K562 (cell line): ENCODE measurements around the gene CNTD1. TPM values are rescaled to one million over a fixed set of nuclear protein-coding genes. Genes with fewer than 3 reads are reported as not detected.

Experiments used
- ATAC-seq: fragments of 200-7000 bp; cut with Tn5 transposase; 3 replicates; pipeline ENCODE4 v1.9.1; 2020; ENCODE audit warnings: moderate library complexity
- BruUV-seq: library from RNA; stranded (reverse); fragments of 400-500 nt; replicated peaks from 2 replicates; lab custom pipeline; 2021; lab: Mats Ljungman, UMichigan
- CTCF ChIA-PET: fragments of 300-600 bp; formaldehyde crosslinking; extraction: SDS; loops from one replicate; lab custom pipeline; 2021; ENCODE audit warnings: low intra/inter-chr PET ratio; lab: Yijun Ruan, JAX
- POLR2A ChIA-PET: fragments of 300-600, 350-650 bp; sonication (Branson Sonifier 250); formaldehyde crosslinking; extraction: SDS; loops from one replicate; lab custom pipeline; 2021; ENCODE audit warnings: antibody characterized with exemption, inconsistent platforms; lab: Yijun Ruan, JAX
- DNase-seq, 4 experiments: peaks; one replicate each; pipeline versions ENCODE4 v3.0.0 to v3.0.0-alpha.2; 2011 to 2018; ENCODE audit warnings: low spot score in 3 of 4, mixed read lengths in 3 of 4; ENCODE audit errors: extremely low read depth in 1 of 4
- FAIRE-seq: peaks from 2 replicates; lab custom pipeline; 2011; peaks lifted over from hg19 to GRCh38; lab: Jason Lieb, UNC
- H2AFZ ChIP-seq: 2 replicates; pipeline ENCODE4 v1.6.0; 2011; ENCODE audit warnings: low read depth, low read length, control low read depth, inconsistent platforms
- H3K27ac ChIP-seq: fragments of 200-600 bp; 3 replicates; pipeline ENCODE4 v1.8.0; 2011; ENCODE audit warnings: low read depth, mild to moderate bottlenecking, control low read depth, inconsistent platforms, low read length, moderate library complexity, mixed read lengths; ENCODE audit errors: extremely low read depth
- H3K27me3 ChIP-seq, 2 experiments: fragments of 300-600 bp in 1 of 2; 2 replicates in 1 of 2; 3 replicates in 1 of 2; pipeline versions ENCODE4 v1.6.0 to v1.8.0; 2011; ENCODE audit warnings: inconsistent platforms in 2 of 2, low read length in 2 of 2, mild to moderate bottlenecking in 1 of 2, mixed read lengths in 1 of 2, moderate library complexity in 1 of 2; ENCODE audit not compliant: control insufficient read depth in 2 of 2, insufficient read depth in 2 of 2
- H3K36me3 ChIP-seq: fragments of 300-600 bp; 3 replicates; pipeline ENCODE4 v1.8.0; 2011; ENCODE audit warnings: mild to moderate bottlenecking, low read length, inconsistent platforms; ENCODE audit not compliant: control insufficient read depth, insufficient read depth
- H3K4me1 ChIP-seq, 2 experiments: fragments of 200-600 bp in 1 of 2; replicated peaks in 1 of 2; 2 replicates in 1 of 2; 3 replicates in 1 of 2; pipeline versions ENCODE4 v1.5.1 to v1.8.0; 2011; ENCODE audit warnings: inconsistent platforms in 2 of 2, low read length in 2 of 2, mild to moderate bottlenecking in 1 of 2, mixed read lengths in 1 of 2, moderate library complexity in 1 of 2; ENCODE audit not compliant: control insufficient read depth in 2 of 2, insufficient read depth in 2 of 2
- H3K4me2 ChIP-seq: 2 replicates; pipeline ENCODE4 v1.6.1; 2011; ENCODE audit warnings: low read length, control low read depth, inconsistent platforms, mixed read lengths; ENCODE audit not compliant: insufficient read depth
- H3K4me3 ChIP-seq: fragments of 200-600 bp; sonication (generic), shearing (Covaris generic); 2 replicates; pipeline ENCODE4 v1.5.1; 2016; ENCODE audit warnings: control low read depth, inconsistent platforms
- H3K79me2 ChIP-seq: fragments of 200-600 bp; 3 replicates; pipeline ENCODE4 v1.8.0; 2011; ENCODE audit warnings: low read length, inconsistent platforms; ENCODE audit not compliant: control insufficient read depth, insufficient read depth
- H3K9ac ChIP-seq, 2 experiments: 2 replicates each; pipeline versions ENCODE4 v1.6.0 to v1.6.1; 2011; ENCODE audit warnings: low read depth in 2 of 2, low read length in 2 of 2, control low read depth in 1 of 2, inconsistent platforms in 1 of 2, mild to moderate bottlenecking in 1 of 2, mixed read lengths in 1 of 2; ENCODE audit not compliant: insufficient read depth in 1 of 2
- H3K9me1 ChIP-seq: one replicate; pipeline ENCODE4 v1.6.0; 2011; ENCODE audit warnings: inconsistent platforms, mild to moderate bottlenecking, low read length, moderate library complexity; ENCODE audit not compliant: control insufficient read depth, insufficient read depth
- H3K9me3 ChIP-seq: replicated peaks from 2 replicates; pipeline ENCODE4 v1.5.1; 2011; ENCODE audit warnings: low read depth, low read length, inconsistent platforms; ENCODE audit not compliant: control insufficient read depth, insufficient read depth
- H4K20me1 ChIP-seq: replicated peaks from 2 replicates; pipeline ENCODE4 v1.6.1; 2011; ENCODE audit warnings: low read length, inconsistent platforms, mixed read lengths; ENCODE audit not compliant: control insufficient read depth, insufficient read depth
- CHD1 ChIP-seq: fragments of 200-600 bp; sonication (generic); IDR thresholded peaks from one replicate; pipeline ENCODE4 v1.6.1; 2012; ENCODE audit warnings: mild to moderate bottlenecking, moderate library complexity, low read length, inconsistent platforms
- CREM ChIP-seq: IDR thresholded peaks from 2 replicates; pipeline ENCODE4 v1.6.1; 2014; ENCODE audit warnings: antibody characterized with exemption, low read depth
- KAT8 ChIP-seq: fragments of 450-650 bp; IDR thresholded peaks from 2 replicates; pipeline ENCODE4 v1.6.1; 2016; ENCODE audit warnings: low read depth, mild to moderate bottlenecking
- MTA3 ChIP-seq: fragments of 450-650 bp; formaldehyde crosslinking; IDR thresholded peaks from 2 replicates; pipeline ENCODE4 v1.6.1; 2017; ENCODE audit warnings: mild to moderate bottlenecking, borderline replicate concordance
- USF1 ChIP-seq: sonication (generic); formaldehyde crosslinking; IDR thresholded peaks from 2 replicates; pipeline ENCODE4 v1.9.0; 2022; ENCODE audit warnings: mild to moderate bottlenecking, missing genetic modification reagents
- ZBTB17 ChIP-seq: fragments of 450-650 bp; formaldehyde crosslinking; IDR thresholded peaks from 2 replicates; pipeline ENCODE4 v1.4.0; 2020; ENCODE audit warnings: mild to moderate bottlenecking
- ZNF134 ChIP-seq: fragments of 250-450 bp; sonication (Bioruptor Pico); conservative IDR thresholded peaks from 2 replicates; pipeline ENCODE4 v1.4.0; 2020
- ZNF280B ChIP-seq: fragments of 250-450 bp; sonication (Bioruptor Pico); IDR thresholded peaks from 2 replicates; pipeline ENCODE4 v1.5.1; 2021; ENCODE audit warnings: mild to moderate bottlenecking
- ZNF696 ChIP-seq: fragments of 250-450 bp; sonication (Bioruptor Pico); conservative IDR thresholded peaks from 2 replicates; pipeline ENCODE4 v1.4.0; 2020; ENCODE audit warnings: mild to moderate bottlenecking, moderate library complexity
- WGBS: fragments of 100-300 bp; shearing (Covaris generic); methylation state at CpG from one replicate; pipeline ENCODE4 v1.1.6; 2016; ENCODE audit warnings: low coverage, mixed read lengths; ENCODE audit not compliant: insufficient coverage; ENCODE audit errors: missing lambda C conversion rate; 5-methylcytosine and 5-hydroxymethylcytosine counted together
- in situ Hi-C: fragments of 300-500 bp; cut with MboI; formaldehyde crosslinking; loops from 4 replicates; pipeline ENCODE4 v1.15.0; 2018; ENCODE audit warnings: inconsistent platforms, mixed read lengths
- intact Hi-C: fragments of 100-400 bp; cut with micrococcal nuclease; formaldehyde crosslinking; loops from 2 replicates; pipeline ENCODE4 v1.14.2; 2022
- polyA plus RNA-seq, 8 experiments: library from polyadenylated mRNA; depleted of rRNA in 4 of 8; stranded (reverse) in 5 of 8; unstranded in 3 of 8; fragments of >200 nt; fragmentation: Nextera tagmentation in 2 of 8; fragmentation: Illumina TruSeq in 1 of 8; extraction: Ambion mirVana in 2 of 8; extraction: Trizol in 1 of 8; gene quantifications; 2 replicates each; pipeline versions ENCODE4 v1.2.1 to v1.2.3, GENCODE V29; 2011 to 2014; ENCODE audit warnings: inconsistent platforms in 1 of 8, missing spikeins in 1 of 8
- total RNA-seq, 7 experiments: library from RNA; depleted of rRNA in 6 of 7; stranded (reverse); fragments of >200 nt in 6 of 7; fragmentation: Illumina TruSeq in 2 of 7; extraction: Trizol in 2 of 7; gene quantifications; 2 replicates each; pipeline versions ENCODE4 v1.2.1 to v1.2.3, GENCODE V29; 2011 to 2021; ENCODE audit warnings: low replicate concordance in 1 of 7
- TF ChIP-seq, protein P1 (sequence below): fragments of 250-450 bp; sonication (Bioruptor Pico); IDR thresholded peaks from 2 replicates; pipeline ENCODE4 v1.9.0; 2021; ENCODE audit warnings: mild to moderate bottlenecking
- TF ChIP-seq, protein P2 (sequence below): IDR thresholded peaks from 2 replicates; pipeline ENCODE4 v1.6.1; 2014; ENCODE audit warnings: antibody characterized with exemption

The CNTD1 gene
- total and polyA plus RNA-seq, 9 of the 15 experiments (the other 6 are each of a cell fraction or from before 2014, with no cell fraction given) = 0.12 to 0.86 (median 0.41) TPM; not detected in 1

GRCh38 chr17:42853597-42853967, 54.9 kb downstream of the CNTD1 start (continued):
- TF ChIP-seq, protein P1, sequence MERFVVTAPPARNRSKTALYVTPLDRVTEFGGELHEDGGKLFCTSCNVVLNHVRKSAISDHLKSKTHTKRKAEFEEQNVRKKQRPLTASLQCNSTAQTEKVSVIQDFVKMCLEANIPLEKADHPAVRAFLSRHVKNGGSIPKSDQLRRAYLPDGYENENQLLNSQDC (CRISPR knock-in tag) = no peak
- TF ChIP-seq MTA3 (no peak), CREM (no peak), ZNF280B (CRISPR knock-in tag) (no peak)
- TF ChIP-seq, all 486 proteins: peak for 0

DNA sequence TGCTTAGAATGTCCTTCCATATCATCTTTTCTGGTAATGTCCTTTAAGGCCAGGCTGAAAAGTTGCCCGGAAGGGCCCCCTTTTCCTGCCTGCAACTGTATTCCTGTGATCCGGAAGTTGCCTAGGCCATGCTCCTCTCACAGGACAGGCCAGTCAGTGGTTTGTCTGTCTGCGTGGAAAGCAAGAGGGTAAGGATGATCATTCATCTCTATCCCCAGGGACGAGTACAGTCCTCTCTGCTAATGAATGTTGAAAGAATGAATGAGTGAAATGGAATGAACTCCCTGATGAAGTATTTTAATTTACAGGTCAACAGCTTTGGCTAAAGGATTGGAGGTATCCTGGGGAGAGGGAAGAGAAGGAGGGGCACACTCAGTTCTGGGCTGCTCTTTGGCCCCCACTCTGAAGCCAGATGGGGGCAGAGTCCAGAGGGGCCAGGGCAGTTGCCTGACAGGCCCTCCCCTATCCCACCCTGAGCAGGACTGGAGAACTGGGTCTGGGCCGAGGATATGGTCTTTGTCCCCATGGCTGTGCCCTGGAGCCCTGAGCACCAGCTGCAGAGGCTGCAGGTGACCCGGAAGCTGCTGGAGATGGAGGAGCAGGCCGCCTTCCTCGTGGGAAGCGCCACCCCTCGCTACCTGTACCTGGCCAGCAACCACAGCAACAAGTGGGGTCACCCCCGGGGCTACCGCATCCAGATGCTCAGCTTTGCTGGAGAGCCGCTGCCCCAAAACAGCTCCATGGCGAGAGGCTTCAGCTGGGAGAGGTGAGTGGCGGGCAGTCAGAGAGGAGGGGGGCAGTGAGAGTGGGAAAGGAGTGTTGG, 55.5 kb downstream of the CNTD1 start:
- WGBS = 40% methylated on average over 15 of the region's 15 CpGs
- peaks cover 3 to 4% of the 10 kb centered on the region in 2 experiments; a peak in 2 of 5 replicates for H3K4me1 ChIP-seq
- intact Hi-C loops = no loop called here
- no peak for ATAC-seq
- no peaks in the 10 kb centered on the region for H3K79me2 ChIP-seq
- POLR2A ChIA-PET = interaction anchor here (0.6 to 1.4 kb wide), 2 partner anchors 12 to 158 kb away, joined by 3 to 6 read pairs; no protein-coding TSS in a partner anchor
- no peaks in the 10 kb centered on the region for H4K20me1 ChIP-seq
- DNase-seq = no peak
- TF ChIP-seq ZBTB17 (no peak), KAT8 (no peak), MTA3 (no peak), ZNF134 (CRISPR knock-in tag) (no peak), USF1 (CRISPR knock-in tag) (no peak), CHD1 (no peak), ZNF696 (CRISPR knock-in tag) (no peak)
- TF ChIP-seq, protein P2, sequence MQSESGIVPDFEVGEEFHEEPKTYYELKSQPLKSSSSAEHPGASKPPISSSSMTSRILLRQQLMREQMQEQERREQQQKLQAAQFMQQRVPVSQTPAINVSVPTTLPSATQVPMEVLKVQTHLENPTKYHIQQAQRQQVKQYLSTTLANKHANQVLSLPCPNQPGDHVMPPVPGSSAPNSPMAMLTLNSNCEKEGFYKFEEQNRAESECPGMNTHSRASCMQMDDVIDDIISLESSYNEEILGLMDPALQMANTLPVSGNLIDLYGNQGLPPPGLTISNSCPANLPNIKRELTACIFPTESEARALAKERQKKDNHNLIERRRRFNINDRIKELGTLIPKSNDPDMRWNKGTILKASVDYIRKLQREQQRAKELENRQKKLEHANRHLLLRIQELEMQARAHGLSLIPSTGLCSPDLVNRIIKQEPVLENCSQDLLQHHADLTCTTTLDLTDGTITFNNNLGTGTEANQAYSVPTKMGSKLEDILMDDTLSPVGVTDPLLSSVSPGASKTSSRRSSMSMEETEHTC = no peak
- H3K36me3 ChIP-seq = no peaks in the 10 kb centered on the region
- no peak overlapping the region for H3K27ac ChIP-seq
- in situ Hi-C loops = no loop called here
- H2AFZ ChIP-seq = no peak overlapping the region
- no TSS peak for BruUV-seq
- no peak overlapping the region for H3K4me2 ChIP-seq
- H3K9ac ChIP-seq = no peak overlapping the region
- no peaks in the 10 kb centered on the region for H3K9me1 ChIP-seq
- 0 out of 5 replicates have a peak, but pooled peaks cover 0 to 3% of the 10 kb centered on the region in 2 experiments for H3K27me3 ChIP-seq
- no peak overlapping the region for H3K4me3 ChIP-seq
- H3K9me3 ChIP-seq = no peaks in the 10 kb centered on the region
- no peak for FAIRE-seq
- CTCF ChIA-PET = no interaction called here
